IPS-18c (cell line): Measurements from ENCODE around the gene CYP4A22.
"Not testable (repeated sequence)": the region's sequence is repeated elsewhere in the genome, so short reads cannot be mapped to it uniquely, and the experiment has no call there.

Experiments
- H3K4me3 ChIP-seq: 2 replicates; pipeline ENCODE4 v1.7.0; 2013; ENCODE audit warnings: low read depth, mild to moderate bottlenecking, low read length, moderate library complexity; ENCODE audit not compliant: insufficient read depth
- H3K9me3 ChIP-seq: one replicate; pipeline ENCODE4 v1.6.1; 2013; ENCODE audit warnings: mild to moderate bottlenecking, low read length, moderate library complexity; ENCODE audit not compliant: control insufficient read depth, insufficient read depth

Gene CYP4A22

DNA sequence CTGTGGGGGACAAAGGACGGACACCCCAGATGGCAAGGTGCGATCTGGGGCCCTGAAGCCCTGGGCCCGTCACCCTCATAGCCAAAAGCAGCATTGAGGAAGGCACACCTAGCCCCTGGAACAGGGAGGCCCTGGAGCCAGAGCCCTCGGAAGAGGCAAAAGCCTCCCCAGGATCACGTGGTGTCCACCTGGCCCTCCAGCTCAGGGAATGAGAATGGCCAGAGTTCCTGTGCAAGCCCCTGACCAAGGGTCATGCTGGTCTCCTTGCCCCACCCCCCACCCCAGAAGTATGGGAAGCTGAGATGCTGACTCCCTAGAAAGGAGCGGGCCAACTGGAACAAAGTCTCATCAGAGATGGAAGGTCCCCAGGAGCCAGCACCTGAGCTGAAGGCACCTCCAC lies 53.6 kb downstream of the CYP4A22 start:
- no peak overlapping the region for H3K4me3 ChIP-seq
- H3K9me3 ChIP-seq: peaks cover 4% of the 10 kb centered on the region

DNA sequence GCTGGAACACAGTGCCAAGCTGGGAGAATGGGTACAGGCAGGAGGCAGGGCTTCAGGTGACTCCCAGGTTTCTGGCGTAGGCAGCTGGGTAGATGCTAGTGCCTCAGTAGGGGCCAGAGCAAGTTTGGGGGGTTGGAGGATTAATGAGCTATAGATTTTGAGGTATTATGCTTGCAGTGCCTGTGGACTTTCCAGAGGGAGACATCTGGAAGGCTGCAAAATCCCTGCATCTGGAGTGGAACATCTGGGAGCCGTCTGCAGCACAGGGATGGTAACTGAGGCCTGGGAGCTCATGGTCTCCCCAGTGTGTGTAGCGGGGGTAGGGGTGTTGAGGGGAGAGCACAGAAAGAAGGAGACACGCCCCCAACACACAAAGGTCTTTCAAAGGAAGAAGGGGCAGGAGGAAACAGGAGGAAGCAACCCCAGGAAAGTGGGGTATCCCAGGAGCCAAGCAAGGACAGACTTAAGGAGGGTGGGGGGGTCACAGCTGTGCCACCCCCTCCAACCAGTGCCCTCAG lies 54.8 kb downstream of the CYP4A22 start:
- Histone ChIP-seq H3K9me3 (peaks cover 4% of the 10 kb centered on the region), H3K4me3 (no peak overlapping the region)

DNA sequence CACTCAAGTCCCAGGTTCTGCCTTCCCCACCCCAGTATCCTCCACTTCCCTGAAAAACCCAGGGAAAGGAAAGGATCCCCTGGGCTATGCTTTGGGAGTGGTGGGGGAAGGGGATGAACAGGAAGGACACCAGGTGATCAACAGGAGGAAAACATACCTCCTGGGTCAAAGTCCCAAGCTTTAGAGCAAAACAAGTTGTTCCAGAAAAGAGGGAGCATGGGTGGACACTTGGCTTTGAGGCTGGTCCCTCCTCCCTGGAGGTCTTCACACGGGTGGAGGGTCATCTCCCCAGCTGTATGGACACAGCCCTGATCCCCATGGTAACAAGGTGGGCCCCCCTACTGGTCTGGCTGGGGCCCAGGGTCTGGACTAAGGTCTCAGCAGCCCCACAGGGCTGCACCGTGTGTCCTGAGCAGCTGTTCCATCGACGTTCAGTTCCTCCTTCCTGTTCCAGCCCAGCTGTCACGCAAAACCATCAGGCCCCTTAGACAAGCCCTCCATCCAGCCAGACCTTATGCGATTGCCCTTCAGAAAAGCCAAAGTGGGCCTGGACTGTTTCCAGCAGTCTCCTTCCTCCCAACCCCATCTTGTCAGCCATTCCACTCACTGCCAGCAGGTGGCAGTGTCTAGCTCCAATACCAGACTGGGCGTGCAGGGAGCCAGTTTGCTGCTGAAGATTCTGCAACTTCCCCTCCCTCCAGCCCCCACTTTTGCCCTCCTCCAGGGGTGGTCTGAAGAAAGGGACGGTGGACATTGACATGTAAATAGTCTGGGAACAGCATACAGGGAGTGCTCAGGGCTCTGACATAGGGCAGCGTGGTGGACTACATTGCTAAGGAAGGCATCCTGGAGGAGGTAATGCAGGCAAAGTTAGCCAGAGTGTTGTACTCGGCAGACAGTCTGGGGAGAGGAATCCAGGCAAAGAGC lies 55.5 kb downstream of the CYP4A22 start:
- Histone ChIP-seq H3K4me3 (no peak overlapping the region), H3K9me3 (peaks cover 4% of the 10 kb centered on the region)

DNA sequence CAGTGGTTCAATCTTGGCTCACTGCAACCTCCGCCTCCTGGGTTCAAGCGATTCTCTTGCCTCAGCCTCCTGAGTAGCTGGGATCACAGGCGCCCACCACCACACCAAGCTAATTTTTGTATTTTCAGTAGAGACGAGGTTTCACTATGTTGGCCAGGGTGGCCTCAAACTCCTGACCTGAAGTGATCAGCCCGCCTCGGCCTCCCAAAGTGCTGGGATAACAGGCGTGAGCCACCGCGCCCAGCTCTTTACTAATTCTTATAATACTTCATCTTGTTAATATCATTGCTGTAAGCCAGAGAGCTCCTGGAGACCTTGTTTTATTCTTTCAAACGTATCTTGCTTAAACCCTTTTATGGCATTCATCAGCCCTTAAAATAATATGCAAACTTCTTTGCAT lies 56.3 kb downstream of the CYP4A22 start:
- not testable (repeated sequence) for H3K4me3 ChIP-seq, H3K9me3 ChIP-seq

DNA sequence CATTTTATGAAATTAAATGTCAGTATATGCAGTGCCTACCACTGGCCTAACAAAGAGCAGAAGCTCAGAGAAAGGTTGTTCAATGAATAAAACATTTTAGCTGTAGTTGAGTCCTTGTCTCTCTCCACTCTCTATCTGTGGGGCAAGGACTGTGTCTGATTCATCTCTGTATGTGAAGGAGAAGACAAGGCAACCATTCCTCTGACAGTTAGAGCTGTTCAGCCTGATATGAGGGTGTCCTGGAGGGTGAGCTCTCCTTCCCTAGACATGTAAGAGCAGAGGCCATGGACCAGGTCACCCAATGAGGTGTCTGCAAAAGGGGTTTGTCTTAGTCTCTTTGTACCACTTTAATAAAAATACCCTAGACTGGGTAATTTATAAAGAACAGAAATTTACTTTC lies 57.1 kb downstream of the CYP4A22 start:
- Histone ChIP-seq H3K9me3 (peaks cover 3% of the 10 kb centered on the region), H3K4me3 (no peak overlapping the region)

DNA sequence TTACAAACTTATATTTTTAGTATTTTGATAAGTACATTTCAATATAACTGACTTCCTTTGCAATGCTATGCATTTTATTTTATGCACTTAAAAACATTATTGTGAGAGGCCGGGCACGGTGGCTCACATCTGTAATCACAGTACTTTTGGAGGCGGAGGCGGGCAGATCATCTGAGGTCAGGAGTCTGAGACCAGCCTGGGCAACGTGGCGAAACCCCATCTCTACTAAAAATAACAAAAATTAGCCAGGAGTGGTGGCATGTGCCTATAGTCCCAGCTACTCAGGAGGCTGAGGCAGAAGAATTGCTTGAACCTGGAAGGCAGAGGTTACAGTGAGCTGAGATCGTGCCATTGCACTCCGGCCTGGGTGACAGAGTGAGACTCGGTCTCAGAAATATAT lies 58.7 kb downstream of the CYP4A22 start:
- H3K9me3 ChIP-seq, H3K4me3 ChIP-seq: not testable (repeated sequence)

DNA sequence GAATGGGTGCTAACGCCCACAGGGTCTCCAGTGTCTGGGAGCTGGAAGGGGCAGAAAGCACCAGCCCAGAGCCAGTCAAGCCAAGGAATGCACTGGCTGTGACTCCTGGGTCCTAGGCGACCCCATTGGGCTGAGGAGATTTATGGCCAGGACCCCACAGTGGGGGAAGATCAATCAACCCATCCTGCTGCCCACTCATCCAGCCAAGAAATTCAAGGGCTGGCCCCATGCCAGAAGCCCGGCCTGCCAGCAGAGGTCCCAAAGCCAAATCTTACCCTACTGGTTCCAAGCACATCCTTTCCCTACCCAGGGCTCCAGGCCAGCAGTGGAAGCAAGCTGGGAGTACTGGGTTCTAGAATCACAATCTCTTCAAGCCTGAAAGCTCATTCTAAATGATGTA lies 59.4 kb downstream of the CYP4A22 start:
- H3K9me3 ChIP-seq: no peaks in the 10 kb centered on the region

DNA sequence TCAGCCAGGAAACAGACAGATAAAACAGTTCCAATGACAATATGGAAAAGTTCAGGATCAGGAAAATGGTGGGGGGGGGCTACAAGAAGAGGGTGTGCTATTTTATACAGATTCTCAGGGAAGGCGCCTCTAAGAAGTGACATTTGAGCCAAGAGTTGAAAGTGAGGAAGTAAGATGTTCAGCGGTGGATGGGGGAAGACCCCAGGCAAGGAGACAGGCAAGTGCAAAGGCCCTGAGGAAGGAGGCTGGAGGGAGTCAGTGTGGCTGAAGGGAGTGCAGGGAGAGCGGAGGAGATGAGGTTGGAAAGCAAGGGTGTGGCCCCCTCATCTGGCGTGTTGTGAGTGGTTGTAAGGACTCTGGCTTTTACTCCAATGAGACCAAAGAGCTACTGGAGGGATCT lies 61.0 kb downstream of the CYP4A22 start:
- Histone ChIP-seq H3K4me3 (no peak overlapping the region), H3K9me3 (no peaks in the 10 kb centered on the region)

More for the DNA sequence above, 59.4 kb downstream of the CYP4A22 start:
- no peak overlapping the region for H3K4me3 ChIP-seq
